NCI-H446 (cell line): Measurements from ENCODE around the gene NDUFB10.
A peak's percentile ranks its signal among the peaks of the same experiment; 100 is the strongest.
"Not testable (repeated sequence)": the region's sequence is repeated elsewhere in the genome, so short reads cannot be mapped to it uniquely, and the experiment has no call there.

ENCODE experiments used
- DNase-seq, 2 experiments: peaks; one replicate each; lab custom pipeline; 2025; lab: John Stamatoyannopoulos, UW

NDUFB10 gene

DNA sequence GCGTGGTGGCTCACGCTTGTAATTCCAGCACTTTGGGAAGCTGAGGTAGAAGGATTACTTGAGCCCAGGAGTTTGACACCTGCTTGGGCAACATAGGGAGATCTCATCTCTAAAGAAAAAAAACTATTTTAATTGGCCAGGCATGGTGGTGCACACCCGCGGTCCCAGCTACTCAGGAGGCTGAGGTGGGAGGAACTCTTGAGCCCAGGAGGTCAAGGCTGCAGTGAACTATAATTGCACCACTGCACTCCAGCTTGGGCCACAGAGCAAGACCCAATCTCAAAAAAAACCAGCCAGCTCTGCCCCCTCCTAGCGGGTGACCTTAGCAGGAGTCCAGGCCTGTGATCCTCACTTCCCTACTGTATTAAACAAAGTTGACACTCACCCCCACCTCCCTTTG, 35.2 kb upstream of the NDUFB10 start:
- DNase-seq, result no peak

DNA sequence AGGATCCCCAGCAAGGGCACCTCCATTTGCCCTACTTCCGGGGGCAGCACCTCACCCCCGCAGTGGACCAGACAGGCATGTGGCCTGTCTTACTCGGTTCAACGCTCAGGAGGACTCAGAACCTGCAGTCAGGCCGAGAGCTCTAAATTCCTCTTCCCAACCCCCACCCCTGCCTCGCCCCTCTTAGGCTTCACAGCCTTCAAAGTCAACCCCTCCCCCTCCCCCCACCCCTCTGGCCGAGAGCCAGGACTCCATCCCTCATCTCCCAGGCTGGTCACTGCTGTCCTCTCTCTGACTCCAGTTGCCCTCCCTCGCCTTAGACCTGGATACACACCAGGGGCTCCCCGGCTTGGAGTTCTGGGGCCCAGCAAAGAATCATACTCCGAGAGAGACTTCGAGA, 33.1 kb upstream of the NDUFB10 start:
- DNase-seq, result no peak

DNA sequence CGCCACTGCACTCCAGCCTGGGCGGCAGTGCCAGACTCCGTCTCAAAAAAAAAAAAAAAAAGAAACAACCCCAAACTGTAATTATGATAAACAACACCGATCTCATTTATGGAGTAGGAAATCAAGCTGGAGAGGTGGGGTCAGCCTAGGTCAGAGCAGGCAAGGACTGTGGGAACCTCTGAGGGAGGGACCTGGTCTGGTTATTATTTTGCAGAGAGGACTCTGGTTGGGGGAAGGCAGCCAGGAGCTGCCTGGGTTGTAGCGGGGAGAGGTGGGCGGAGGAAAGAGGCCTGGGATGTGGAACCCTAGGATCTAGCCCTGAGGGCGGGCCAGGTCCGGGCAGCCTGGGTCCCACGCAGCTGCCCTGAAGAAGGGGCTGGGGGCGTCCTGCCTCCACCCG, 30.2 kb upstream of the NDUFB10 start:
- no peak for DNase-seq

DNA sequence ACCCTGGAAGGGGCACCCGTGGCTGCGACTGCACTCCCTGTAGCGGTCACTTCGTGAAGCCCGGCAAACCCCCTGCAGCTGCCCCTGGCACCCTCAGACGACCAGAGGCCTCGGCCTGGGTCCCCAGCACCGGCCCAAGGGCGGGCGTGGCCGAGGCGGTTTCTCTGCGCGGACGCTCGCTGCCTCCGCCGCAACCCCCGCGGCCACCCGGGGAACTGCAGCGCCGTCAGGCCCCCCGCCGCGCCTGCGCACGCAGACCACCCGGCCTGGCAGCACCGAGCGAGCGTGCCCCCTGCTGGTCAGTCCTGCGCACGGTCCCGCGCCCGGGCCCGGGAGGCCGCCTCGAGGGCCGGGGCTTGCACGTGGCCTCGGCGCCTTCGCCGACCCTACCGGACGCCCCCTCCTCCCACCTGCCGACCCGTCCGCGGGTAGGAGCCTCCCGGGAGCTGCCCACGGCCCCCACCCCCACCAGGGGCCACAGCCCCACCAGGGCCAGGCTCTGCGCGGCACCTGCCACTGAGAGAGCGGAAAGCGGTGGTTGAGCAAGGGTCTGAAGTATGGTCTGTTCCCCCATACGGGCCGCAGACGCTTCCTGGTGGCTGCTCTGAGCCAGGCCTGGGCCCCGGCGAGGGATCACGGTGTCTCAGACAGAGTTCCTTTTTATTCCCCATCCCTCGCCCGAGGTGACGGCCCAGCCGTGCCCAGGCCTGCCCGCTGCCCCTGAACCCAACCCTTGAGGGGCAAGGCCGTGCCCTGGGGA, 29.6 kb upstream of the NDUFB10 start:
- peak in 1 of 2 experiments; percentile 88 for DNase-seq

DNA sequence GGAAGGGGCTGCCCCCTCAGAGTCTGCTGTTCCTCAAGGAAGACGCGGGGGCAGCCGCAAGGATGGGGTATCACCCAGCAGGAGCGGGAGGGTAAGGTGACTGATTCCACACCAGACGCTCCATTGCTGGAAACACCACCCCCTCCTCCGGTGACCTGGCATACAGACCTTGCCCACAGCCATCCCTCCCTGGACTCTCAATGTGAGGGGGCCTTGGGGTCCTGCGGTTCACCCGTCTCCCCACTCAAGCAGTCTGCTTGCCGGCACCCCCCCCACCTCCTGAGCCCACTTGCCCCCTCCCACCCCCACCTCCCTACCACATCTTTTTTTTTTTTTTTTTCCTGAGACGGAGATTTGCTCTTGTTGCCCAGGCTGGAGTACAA, 29.0 kb upstream of the NDUFB10 start:
- DNase-seq, result no peak

DNA sequence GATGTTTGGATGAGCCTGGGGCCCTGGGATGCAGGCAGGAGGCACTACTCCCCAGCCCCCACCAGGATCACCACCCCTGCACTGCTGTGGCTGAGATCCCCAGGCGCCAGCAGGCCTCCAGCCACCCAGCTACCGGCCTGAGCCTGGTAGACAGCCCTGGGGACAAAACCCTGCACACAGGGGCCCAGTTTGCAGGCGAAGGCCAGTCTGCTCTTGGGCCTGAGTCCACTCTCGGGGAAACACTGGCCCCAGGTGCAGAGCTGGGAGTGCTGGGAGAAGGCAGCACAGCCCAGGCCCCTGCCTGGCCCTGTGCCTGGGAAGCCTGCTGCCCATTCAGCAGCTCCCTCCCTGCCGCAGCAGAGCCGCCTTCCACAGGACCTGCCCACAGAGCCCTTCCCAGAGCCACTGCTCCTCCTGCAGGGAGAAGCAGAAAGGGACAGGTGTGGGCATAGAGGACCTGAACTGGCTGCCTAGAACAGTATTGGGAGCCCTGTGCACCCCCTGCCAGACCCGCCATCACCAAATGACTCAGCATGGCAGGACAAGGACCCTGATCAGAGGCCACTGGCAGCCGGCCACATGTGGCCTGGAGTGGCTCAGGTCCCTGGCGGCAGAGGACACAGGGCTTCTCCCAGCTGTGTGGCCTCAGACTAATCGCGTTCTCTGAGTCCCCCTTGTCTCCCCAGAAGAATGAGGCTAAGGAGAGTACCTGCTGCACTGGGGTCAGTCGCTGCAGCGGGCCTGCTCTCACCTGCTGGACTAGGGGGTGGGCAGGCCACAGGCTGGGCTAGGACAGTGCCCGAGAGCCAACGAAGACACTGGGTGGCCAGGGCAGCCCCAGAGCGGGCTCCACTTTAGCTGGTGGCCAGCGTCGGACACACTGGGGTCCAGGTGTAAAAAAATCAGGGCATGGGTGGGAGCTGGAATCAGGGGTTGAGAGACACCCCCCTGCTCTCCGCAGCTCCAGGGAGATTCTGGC, 27.0 kb upstream of the NDUFB10 start:
- DNase-seq, result no peak

DNA sequence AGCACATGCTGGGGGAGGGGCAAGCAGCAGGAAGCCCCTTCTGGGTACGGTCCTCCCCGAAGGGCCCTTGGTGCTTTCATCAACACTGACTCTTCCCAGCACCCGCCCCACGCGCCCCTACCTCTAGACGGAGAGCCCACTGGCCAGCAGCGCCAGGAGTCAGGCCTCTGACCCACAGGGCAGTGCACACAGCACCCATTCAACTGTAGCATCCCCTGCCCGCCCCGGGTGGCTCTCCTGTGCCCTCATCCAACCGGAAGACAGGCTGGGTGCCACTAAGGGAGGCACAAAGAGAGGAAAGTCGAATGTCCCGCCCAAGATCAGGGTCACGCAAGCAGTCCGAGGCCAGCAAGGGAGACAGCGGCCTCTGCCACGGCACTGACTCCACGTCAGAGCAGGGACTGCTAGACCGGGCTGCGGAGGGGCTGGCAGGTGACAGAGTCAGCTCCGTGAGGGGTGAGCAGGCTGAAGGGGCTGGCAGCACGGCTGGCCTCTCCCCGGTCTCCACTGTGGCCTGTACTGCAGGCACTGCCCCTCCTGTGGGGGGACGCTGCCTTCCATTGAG, 26.2 kb upstream of the NDUFB10 start:
- no peak for DNase-seq

DNA sequence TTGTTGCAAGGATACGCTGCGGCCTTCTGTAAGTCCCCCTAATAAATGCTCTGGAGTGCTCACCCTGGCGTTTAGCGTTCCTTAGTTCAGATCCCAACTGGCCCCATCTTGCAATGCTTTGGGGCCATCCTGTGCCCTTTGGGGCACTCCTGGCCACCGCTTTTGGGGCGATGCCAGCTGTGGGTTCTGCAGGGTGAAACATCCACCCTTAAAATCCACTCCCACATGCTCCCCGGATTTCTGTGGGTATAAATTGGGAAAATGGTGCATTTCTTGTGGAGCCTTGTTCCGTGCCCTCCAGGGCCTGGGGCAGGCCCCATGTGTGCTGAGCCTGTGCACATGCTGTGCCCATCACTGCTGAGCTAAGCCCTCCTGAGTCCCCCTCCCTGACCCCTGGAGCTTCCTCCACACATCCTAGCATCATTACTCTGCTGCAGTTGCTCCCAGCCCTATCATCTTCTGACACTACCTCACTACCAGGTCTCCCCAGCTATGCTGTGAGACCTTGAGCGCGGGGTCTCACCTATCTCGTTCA, 22.3 kb upstream of the NDUFB10 start:
- no peak for DNase-seq

DNA sequence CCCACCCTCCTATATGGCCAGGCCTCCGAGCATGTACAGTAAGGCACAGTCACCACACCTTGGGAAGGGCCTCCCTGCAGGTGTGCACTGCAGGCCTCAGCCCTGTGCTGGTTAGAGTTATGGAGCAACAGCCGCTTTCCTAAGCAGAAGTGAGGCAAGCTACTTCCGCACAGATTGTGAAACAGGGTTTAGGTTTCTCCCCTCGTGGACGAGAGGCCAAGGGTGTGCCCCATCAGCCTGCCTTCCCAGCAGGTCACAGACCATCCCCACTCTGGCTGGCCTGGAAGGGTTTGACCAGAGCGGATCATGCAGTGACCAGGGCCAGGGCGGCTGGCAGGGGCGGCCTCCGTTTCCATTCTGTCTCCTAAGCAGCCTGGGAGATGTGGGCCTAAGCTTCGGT, 21.0 kb upstream of the NDUFB10 start:
- no peak for DNase-seq

DNA sequence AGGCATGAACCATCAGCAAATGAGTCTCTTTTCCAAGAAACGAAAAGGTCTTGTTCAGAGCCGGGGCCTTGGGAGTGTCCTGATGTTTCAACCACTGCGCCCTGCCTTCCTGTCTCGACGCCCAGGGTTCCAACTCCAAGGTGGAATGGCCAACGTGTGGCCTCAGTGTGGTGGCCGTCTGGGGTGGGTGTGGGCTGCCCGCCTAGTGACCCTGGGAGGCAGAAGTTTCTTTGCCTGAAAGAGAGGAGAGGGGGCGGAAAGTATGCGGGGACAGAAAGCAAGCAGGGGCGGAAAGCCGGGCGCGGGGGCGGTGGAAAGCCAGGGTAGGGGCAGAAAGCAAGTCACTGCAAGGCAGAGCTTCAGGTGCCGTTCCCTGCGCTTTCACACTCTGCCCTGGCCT, 20.4 kb upstream of the NDUFB10 start:
- DNase-seq, result no peak

DNA sequence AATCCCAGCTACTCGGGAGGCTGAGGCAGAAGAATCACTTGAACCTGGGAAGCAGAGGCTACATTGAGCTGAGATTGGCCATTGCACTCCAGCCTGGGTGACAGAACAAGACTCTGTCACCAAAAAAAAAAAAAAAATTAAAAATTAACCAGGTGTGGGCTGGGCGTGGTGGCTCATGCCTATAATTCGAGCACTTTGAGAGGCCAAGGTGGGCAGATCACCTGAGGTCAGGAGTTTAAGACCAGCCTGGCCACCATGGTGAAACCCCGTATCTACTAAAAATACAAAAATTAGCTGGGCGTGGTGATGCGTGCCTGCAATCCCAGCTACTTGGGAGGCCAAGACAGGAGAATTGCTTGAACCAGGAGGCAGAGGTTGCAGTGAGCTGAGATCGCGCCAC, 19.5 kb upstream of the NDUFB10 start:
- DNase-seq, result not testable (repeated sequence)

DNA sequence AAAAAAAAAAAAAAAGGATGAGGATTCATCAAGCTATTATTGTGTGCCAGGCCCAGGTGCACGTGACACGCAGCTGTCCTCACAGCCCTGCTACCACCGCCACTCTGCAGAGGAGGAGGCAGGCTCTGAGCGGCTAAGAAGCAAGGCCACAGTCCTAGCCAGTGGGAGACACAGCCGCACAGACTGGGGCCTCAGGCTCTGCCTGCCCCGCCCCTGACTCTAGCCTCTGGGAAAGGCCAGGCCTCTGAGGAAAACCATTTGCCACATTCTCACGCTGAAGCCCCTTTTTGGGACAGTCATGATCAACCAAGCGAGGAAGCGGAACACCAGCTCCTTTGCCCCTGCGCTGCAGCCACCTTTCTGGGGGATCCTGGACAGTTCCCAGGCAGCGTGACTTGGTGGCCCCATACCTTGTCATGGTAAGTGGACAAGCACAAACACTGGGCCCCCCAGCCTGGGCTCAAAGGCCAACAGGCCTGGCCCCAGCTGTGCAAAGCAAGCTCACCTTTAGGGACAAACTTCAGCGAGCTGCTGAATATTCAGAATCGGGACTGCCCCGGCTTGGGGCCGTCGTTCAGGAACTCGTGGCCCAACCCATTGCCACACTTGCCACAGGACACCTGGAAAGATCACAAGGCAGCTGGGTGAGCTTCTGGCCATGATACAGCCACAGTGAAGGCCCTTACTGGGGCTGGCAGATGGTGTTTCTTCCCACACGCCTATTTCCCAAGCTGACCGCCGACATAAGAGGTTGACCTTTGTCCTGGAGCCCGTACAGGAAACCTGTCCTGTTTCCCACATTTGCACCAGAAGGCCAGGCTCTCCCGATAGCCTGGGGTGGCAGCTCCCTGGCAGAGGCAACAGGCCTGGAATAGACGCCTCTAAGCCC, 18.8 kb upstream of the NDUFB10 start:
- DNase-seq, result no peak

DNA sequence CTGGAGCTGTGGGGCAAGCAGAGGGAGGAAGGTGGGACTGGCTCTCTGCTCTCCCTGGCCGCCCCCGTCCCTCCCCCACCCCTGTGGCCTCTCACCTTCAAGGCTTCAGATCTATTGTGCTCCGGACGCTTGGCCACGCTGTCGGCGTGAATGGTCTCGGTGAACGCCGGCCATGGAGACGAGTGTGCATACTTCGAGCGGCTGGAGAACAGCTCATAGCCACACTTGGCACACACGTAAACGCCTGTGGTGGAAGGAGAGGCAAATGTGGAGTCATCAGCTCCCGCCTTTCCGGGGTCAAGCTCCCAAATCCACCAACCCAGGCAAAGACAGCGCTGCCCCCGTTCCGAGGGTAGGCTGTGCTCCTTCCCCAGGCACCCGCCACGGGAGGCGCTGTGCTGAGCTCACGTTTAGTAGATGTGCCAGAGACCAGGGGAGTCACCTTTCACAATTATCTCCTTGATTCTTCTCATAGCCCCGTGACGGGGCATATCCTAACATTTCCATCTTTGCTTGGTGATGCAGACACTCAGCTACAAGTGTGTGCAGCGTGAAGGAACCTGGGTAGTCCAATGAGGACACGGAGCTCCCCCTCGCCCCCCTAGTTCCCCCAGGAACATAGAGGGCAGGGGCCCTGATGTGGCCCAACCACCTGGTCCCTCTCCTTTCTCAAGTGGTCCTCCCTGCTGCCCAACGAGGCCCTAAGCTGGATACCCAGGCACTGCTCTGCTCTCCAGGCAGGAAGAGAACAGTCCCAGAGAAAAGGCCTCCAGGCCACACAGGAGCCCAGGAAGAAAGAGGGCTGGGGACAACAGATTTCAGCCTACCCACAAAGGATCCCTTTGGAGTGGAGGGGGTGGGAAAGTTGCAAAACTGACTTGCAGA, 17.9 kb upstream of the NDUFB10 start:
- DNase-seq, result no peak

DNA sequence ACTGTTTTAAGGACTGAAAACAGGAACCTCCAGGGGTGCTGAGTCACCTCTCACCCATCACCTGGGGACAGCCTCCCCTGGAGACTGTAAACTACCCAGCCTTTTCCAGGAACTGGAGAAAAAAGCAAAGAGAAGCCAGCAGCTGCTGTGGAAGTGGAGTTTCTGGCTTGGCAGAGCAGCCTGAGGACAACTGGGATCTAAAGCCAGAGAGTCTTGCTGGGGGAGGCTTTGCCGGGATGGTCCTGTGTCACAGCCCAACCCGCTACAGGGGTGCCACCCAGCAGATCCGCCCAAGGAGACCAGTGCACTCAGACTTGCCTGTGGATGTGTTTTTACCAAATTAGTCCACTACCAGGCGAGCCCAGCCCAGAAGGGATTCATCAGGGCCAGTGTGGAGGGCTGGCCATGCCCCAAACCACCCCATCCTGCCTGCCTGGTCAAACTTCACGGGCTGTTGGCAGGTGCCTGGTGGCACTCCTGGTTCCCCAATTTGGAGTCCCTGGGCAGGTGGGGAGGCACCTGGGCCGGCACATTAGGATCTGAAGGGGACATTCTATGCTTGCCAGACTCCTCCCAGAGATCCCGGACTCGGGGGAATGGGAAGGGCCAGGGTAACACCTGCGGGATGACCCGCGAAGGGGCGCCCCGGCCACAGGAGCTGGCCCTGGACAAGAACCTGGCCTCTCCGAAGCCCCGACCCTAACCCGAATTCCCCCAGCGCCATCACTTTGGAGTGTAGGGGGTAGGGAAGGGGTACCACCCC, 17.1 kb upstream of the NDUFB10 start:
- DNase-seq, result no peak

DNA sequence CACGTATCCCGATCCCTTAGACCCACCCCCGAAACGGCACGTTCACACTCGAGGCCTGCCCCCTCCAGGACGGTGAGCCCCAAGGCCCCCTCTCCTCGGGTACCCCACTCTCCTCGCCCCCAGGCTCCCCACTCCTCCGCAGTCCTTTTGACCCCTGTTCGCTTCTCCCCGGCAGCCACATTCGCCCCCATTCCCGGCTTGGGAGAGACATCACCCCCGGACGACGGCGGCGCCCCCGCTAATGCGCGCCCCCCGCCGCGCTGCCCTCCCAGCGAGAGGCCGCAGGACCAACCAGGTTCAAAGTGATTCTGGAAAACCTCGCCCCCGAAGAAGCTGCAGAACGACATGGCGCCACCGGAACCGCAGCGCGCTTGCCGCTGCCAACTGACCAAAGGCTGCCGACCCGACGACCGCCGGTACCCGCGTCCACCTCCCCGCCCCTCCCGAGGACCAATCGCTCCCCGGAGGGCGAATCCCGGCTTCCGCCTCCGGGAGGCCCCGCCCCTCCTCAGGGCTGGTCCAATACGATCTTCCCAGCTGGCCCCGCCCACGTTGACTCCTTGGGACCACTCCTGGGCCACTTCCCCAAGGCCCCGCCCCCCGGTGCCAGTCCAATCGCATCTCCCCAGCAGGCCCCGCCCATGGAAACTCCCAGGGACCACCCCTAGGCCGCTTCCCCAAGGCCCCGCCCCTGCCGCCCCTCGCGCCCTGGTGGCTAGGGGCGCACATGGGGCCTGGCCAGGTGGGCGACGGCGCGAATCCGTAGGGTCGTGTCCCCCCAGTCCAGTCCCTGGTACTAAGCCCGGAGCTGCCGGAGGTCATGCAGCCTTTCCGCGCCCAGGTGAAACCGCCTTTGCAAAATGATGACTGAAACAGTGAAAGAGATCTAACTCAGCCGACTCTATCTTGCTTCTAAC, 16.3 kb upstream of the NDUFB10 start, which contains the start of gene MSRB1:
Gene MSRB1, minus strand, starts transcription at position 390 of the 917 bp plus-strand sequence. Its CDS starts 43 bp downstream, at position 347.
- peak; percentile 98 to 99 for DNase-seq

DNA sequence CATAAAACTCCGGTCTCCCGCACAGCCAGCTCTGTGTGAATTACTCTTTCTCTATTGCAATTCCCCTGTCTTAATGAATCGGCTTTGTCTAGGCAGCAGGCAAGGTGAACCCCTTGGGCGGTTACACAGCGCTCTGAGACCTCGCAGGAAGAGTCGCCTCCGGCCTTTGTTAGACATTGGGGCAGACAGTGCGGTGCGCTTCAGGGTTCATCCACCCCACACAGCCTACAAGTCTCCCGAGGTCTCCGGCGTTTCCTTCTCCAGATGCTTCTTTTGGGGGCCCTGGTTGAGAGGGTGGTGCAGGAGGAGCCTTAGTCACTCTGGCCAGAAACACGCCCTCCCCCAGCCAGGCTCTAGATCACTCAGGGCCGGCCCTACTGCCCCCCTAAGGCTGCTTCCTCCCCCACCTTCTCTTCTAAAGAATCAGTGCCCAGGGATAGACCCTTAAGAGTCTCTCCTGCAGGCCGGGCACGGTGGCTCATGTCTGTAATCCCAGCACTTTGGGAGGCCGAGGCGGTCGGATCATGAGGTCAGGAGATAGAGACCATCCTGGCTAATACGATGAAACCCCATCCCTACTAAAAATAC, 14.6 kb upstream of the NDUFB10 start:
- DNase-seq, result no peak

DNA sequence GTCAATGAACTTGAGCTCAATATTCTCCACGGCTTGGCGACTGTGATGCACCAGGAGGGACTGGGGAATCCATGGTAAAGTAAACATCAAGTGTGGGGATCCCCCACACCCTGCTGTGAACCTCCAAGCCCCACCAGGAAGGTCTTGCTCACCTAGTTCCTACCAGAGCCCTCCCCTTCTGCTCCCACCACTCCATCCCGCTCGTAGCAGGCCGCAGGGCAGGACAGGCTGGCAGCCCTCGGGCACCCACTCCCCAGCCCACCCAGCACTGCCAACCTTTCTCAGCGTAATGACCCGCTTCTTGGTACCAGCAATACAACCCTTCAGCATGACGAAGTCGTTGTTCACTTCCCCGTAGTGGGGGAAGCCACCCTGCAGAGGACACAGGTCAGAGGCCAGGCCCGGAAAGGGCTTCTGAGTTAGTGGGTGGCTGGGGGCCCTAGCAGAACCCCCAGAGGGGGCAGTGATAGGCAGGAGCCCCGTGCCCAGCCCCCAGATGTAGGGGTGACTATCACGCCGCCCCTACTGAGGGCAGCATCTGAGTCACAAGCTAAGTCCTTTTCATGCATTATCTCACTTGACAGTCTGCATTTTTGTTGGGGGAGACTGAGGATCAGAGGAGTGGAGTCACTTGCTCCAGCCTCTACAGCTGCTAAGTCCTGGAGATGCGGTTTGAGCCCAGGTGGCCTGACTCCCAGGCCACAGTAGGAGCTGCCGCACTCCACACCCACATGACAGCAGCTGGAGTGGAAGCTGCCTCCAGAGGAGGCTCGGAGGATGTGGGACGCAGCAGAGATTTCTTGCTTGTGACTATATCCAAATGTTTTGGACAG, 13.6 kb upstream of the NDUFB10 start:
- DNase-seq, result no peak
